ENCODE measurements around the gene SURF2. TPM values are rescaled to one million over a fixed set of nuclear protein-coding genes. Genes with fewer than 3 reads are reported as not detected.

Gene SURF2
- polyA plus RNA-seq, 4 donors: 19.5 to 28.5 (median 22.8) TPM

DNA sequence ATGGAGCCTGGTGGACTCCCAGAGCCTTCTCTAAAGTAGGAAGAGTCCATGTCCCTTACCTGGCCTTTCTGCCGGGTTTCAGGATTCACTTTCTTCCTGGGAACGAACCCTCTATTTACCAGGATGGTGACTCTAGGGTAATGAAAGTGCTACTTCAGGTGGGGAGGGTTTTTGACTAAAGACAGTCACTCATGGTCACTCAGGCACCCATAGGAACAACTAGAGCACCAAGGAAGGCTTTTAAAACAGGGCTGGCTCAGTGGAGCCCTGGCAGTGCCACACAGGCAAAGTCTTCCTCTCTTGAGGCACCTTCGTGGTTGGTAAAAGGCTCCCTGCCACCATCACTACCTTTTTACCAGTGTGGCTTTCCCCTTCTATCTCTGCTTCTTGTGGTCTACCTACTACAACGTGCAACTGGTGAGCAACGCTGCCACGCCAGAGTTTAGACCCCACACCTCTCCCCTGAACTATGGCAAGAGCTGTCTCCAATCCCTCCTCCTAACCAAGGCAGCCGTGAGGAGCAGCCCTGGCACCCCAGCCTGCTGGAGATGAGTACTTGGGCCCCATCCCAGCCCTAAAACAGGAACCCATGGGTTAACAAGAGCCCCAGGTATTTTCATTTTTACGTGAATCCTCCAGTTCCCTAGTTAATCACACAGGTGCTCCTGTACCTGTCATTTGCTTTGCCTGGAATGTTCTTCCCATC, 3.6 kb upstream of the SURF2 start:
- DNase-seq (ENCODE audit: low read depth in 4 of 4, low spot score in 3 of 4): no peak

DNA sequence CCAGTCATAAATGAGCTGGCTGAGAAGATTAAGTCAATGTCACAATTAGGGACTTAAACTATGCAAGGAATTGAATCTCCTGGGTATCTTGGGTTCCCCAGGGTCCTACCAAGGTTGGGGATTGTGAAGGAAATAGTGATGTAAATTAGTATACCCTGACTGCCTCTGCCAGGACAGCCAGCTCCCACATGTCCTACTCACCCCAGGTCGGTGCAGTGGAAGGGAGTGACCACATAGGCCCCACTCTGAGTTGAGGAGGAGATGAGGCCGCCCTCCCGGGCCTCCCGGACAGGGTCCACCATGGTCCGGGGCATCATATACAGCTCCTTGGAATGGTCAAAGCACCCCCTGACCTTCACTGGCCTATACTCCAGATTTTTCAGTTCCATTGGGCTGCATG, 2.8 kb upstream of the SURF2 start:
- DNase-seq (ENCODE audit: low read depth in 4 of 4, low spot score in 3 of 4): no peak

DNA sequence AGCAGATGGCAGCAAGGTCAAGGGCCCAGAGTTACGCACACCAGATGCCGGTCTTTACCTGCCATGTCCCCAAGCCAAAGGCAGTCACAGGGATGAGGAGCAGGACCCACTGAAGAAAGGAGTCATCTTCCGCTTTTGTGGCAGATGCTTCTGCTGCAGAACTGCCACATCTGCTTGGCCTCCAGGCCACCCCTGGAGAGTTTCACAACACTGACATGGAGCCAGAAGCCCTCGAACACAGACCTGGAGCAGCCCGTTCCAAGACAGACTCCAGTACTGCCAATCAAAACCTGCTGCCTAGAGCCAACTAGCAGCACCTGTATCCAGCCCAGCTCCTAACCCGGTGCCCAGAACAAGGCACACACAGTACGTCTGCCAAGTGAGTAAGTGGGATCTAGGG, 1.6 kb upstream of the SURF2 start:
- DNase-seq (ENCODE audit: low read depth in 4 of 4, low spot score in 3 of 4): no peak

DNA sequence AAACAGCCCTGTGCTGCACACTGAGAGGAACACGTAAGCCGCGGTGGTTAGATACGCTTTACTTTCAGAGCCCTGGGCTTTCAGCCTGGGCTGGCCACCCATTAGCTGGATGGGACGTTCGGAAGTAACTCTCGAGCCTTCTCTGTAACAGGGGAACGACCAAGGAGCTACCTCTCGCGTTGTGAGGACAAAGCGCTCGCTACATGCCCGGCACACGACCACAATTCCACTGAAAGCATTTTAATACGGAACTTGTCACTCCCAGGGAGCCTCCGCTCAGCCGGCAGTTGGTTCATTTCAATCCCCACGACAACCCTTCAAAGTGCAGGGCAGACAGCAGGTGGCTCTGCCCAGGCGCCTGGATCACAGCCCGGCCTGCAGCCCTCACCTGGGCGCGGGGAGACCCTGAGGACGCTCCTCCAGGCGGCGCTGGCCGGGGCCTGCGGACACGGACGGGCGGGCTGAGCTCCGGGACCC, 431 bp upstream of the SURF2 start:
- no peak for DNase-seq (ENCODE audit: low read depth in 4 of 4, low spot score in 3 of 4)

GRCh38 chr9:133357656-133358055, 1.3 kb downstream of the SURF2 start:
- no peak for DNase-seq (ENCODE audit: low read depth in 4 of 4, low spot score in 3 of 4)

- no peak for DNase-seq (ENCODE audit: low read depth in 4 of 4, low spot score in 3 of 4)
These were observed 3.2 kb downstream of the SURF2 start for GRCh38 chr9:133359399-133360175.

GRCh38 chr9:133360400-133361393, 4.3 kb downstream of the SURF2 start:
- DNase-seq (ENCODE audit: low read depth in 4 of 4, low spot score in 3 of 4): no peak

DNA sequence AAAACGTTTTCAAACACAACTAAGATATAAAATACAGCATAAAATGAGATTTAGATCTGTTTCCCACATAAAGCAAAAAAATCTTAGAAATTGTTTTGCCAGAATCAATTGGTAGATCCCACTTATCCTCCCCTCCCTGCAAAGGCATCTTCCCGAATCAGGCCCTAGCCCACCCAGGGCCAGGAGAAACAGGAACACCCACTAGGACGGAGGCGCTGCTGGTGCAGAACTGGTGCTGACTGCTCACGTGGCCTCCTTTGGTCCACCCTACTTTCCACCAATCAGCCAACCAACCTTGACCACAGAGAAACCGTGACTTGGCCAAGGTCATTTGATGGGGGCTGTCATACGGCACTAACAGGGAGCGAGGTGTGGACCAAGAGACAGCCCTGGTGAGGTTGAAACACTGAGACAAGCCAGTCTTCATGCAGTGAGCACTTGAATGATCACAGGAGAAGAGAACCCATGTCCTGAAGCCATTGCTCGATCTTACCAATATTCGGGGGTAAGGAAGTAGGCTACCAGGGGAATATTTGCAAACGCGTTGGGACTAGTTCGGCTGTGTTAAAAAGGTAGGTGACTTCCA, 5.2 kb downstream of the SURF2 start:
- DNase-seq (ENCODE audit: low read depth in 4 of 4, low spot score in 3 of 4): no peak

- DNase-seq (ENCODE audit: low read depth in 4 of 4, low spot score in 3 of 4): no peak
These were observed 6.2 kb downstream of the SURF2 start for GRCh38 chr9:133362359-133363044.

DNA sequence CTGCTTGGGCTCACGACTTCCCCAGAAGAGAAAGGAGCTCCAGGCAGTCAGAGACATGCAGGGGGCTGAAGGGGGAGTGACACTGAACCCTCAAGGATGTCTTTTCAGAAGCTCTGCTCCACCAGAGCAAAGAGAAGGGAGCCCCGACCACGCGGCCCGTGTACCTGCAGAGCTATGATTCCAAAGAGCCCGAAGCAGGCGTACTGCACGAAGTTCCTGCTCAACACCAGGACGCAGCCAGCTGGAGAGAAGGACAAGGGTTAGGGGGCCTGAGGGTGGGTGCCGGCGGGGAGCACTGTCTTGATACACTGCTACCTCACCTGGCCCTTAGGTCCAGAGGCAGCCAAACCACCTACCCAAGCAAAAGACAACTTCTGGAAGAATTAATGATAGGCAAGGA, 10.1 kb downstream of the SURF2 start:
- no peak for DNase-seq (ENCODE audit: low read depth in 4 of 4, low spot score in 3 of 4)

DNA sequence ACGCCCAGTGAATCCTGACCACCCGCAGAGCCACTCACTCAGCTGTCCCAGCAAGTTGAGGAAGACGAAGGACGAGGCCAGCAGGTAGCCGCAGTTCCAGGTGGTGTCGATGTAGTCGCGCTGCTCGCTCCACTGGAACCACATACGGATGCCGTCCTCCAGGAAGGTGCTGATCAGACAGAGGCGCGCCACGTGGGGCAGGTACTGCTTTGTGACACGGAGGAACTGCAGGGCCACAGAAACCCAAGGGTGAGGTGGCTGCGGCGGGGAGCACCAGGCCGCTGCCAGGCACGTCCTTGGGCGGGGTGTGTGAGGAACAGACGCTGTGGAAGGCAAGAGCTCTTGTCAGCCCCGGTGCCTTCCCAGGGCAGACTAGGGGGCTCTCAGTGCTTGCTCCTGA, 10.9 kb downstream of the SURF2 start:
- no peak for DNase-seq (ENCODE audit: low read depth in 4 of 4, low spot score in 3 of 4)

DNA sequence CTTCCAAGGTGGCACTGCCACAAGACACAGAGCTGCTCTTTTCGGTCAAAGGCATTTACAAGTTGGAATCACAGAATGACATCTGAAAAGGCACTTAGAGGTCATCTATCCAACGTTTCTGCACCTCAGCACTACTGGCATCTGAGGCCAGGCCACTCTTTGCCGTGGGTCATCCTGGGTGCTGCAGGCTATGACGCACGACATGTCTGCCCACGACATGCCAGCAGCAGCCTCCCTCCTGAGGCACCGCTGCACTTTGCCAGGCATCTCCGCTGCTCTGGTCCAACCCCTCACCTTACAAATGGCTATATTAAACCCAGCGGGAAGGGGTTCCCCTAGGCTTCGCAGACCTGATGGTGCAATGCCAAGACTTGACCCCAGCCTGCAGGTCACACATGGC, 11.4 kb downstream of the SURF2 start:
- no peak for DNase-seq (ENCODE audit: low read depth in 4 of 4, low spot score in 3 of 4)

- DNase-seq (ENCODE audit: low read depth in 4 of 4, low spot score in 3 of 4): no peak
These were observed 12.0 kb downstream of the SURF2 start for GRCh38 chr9:133368249-133368881.

DNA sequence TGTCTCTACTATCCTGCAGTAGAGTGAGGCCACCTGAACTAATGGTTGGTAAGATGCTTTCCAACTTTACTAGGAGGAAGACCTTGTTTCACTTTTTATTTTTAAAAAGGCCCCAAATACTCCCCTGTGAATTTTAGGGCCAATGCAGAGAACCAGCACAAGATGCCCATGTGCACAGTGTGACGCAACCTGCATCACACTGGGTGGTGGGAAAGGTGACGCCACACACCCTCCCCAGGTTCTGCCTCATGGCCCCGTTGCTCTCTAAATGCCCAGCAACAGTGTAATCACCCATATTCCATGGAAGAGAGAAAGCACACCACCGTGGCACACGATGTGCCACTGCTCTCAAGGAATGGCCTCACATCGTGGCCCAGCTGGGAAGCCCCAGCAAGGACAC, 13.1 kb downstream of the SURF2 start:
- DNase-seq (ENCODE audit: low read depth in 4 of 4, low spot score in 3 of 4): no peak

DNA sequence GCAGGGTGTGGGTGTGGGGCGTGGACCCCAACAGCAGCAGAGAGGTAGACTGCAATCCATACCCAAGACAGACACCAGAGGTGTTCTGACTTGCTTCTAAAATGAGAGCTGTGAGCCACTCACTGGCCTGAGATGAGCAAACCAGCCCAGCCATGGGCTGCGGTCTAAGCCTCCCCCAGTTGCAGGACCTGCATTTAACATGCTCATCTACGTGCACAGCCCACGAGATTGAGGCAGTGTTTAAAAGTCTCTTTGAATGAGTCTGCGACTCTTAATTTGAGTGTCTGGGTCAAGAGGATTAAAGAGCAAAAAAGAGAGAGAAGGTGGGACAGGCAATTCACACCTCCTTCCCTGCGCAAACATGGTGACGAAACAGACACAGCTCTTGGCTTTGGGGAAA, 13.6 kb downstream of the SURF2 start:
- DNase-seq (ENCODE audit: low read depth in 4 of 4, low spot score in 3 of 4): no peak

DNA sequence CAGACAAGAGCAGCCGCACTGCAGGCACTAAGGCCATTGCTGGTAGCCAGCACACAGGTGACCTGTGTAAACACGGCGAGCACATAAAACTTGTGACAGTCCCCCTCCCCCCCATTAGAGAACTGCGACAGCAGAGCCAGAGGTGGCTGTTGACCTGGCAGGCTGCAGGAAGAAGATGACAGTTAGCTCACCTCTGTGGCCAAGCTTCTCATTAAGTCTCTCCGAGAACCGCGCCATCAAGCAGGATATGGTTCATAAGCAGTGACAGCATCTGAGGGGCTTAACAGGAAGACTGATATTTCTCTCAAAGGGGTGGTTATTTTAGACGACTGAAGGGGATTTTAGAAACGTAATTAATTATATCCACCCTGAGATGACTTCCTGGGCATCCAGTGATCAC, 14.3 kb downstream of the SURF2 start:
- DNase-seq (ENCODE audit: low read depth in 4 of 4, low spot score in 3 of 4): no peak

- no peak for DNase-seq (ENCODE audit: low read depth in 4 of 4, low spot score in 3 of 4)
These were observed 14.9 kb downstream of the SURF2 start for GRCh38 chr9:133371261-133371711.

GRCh38 chr9:133372144-133372543, 15.8 kb downstream of the SURF2 start:
- no peak for DNase-seq (ENCODE audit: low read depth in 4 of 4, low spot score in 3 of 4)

- DNase-seq (ENCODE audit: low read depth in 4 of 4, low spot score in 3 of 4): no peak
These were observed 18.3 kb downstream of the SURF2 start for GRCh38 chr9:133374612-133375115.

Measured in right renal pelvis (tissue), 4 donors.